HG03442 (cell line): ENCODE measurements around the gene ZNF385A.
"Not testable (repeated sequence)": the region's sequence is repeated elsewhere in the genome, so short reads cannot be mapped to it uniquely, and the experiment has no call there.

Source experiments
- ATAC-seq: cut with Tn5 transposase; IDR thresholded peaks from one replicate; pipeline ENCODE4 v1.9.1; 2021; ENCODE audit warnings: mild to moderate bottlenecking, moderate library complexity; ENCODE audit not compliant: unreplicated experiment

The ZNF385A gene

GRCh38 chr12:54331461-54331860 is 53.1 kb downstream of the ZNF385A start:
- ATAC-seq: no peak

- no peak for ATAC-seq
Observed at GRCh38 chr12:54330442-54330841, 54.1 kb downstream of the ZNF385A start.

GRCh38 chr12:54329759-54330158 is 54.8 kb downstream of the ZNF385A start:
- no peak for ATAC-seq

GRCh38 chr12:54328595-54329337 is 55.8 kb downstream of the ZNF385A start:
- ATAC-seq: no peak

- not testable (repeated sequence) for ATAC-seq
Observed at GRCh38 chr12:54325442-54326109, 59.0 kb downstream of the ZNF385A start.

GRCh38 chr12:54324617-54325441 is 59.7 kb downstream of the ZNF385A start, which contains the start of gene COPZ1:
TSS of gene COPZ1 (plus strand) at chr12:54325131. CDS start at chr12:54325164, 33 bp downstream.
- ATAC-seq: peak; percentile 96

- ATAC-seq: no peak
Observed at GRCh38 chr12:54321363-54321762, 63.2 kb downstream of the ZNF385A start.
